Fibroblast of lung (primary cell): ENCODE data around the gene BCL2L13. TPM values are rescaled to one million over a fixed set of nuclear protein-coding genes. Genes with fewer than 3 reads are reported as not detected.

Experiments
- DNase-seq, 2 donors: peaks; one replicate each; pipeline versions ENCODE4 v3.0.0 to v3.0.0-alpha.2; 2010; ENCODE audit warnings: low read depth in 2 of 2
- H2AFZ ChIP-seq: 2 replicates; pipeline ENCODE4 v1.5.1; 2012; ENCODE audit warnings: low read length, control low read depth, inconsistent platforms
- H3K27ac ChIP-seq: 2 replicates; pipeline ENCODE4 v1.5.1; 2011; ENCODE audit warnings: low read length, control low read depth; ENCODE audit not compliant: insufficient read depth
- H3K27me3 ChIP-seq: 2 replicates; pipeline ENCODE4 v1.5.1; 2011; ENCODE audit warnings: mild to moderate bottlenecking, low read length; ENCODE audit not compliant: control insufficient read depth, insufficient read depth
- H3K36me3 ChIP-seq: 2 replicates; pipeline ENCODE4 v1.5.1; 2011; ENCODE audit warnings: low read length; ENCODE audit not compliant: control insufficient read depth, insufficient read depth
- H3K4me1 ChIP-seq: 2 replicates; pipeline ENCODE4 v1.5.1; 2011; ENCODE audit warnings: low read length; ENCODE audit not compliant: control insufficient read depth, insufficient read depth; ENCODE audit errors: extremely low read depth
- H3K4me2 ChIP-seq: 2 replicates; pipeline ENCODE4 v1.5.1; 2011; ENCODE audit warnings: low read length, control low read depth; ENCODE audit not compliant: insufficient read depth; ENCODE audit errors: extremely low read depth
- H3K4me3 ChIP-seq, 4 experiments: fragments of 200-600 bp in 1 of 4; sonication (generic) in 1 of 4; replicated peaks in 1 of 4; 2 replicates each; pipeline ENCODE4 v1.5.1; 2011 to 2016; ENCODE audit warnings: low read length in 4 of 4, low read depth in 3 of 4, mild to moderate bottlenecking in 3 of 4, control low read depth in 2 of 4, inconsistent platforms in 1 of 4, mixed read lengths in 1 of 4; ENCODE audit not compliant: insufficient read depth in 1 of 4; ENCODE audit errors: control extremely low read depth in 1 of 4
- H3K79me2 ChIP-seq: 2 replicates; pipeline ENCODE4 v1.5.1; 2012; ENCODE audit warnings: mild to moderate bottlenecking, low read length, inconsistent platforms; ENCODE audit not compliant: control insufficient read depth, insufficient read depth
- H3K9ac ChIP-seq: 2 replicates; pipeline ENCODE4 v1.5.1; 2011; ENCODE audit warnings: mild to moderate bottlenecking, low read length, control low read depth; ENCODE audit not compliant: insufficient read depth
- H3K9me3 ChIP-seq: 2 replicates; pipeline ENCODE4 v1.5.1; 2012; ENCODE audit warnings: low read depth, low read length; ENCODE audit not compliant: control insufficient read depth, insufficient read depth
- H4K20me1 ChIP-seq: 2 replicates; pipeline ENCODE4 v1.5.1; 2011; ENCODE audit warnings: low read length; ENCODE audit not compliant: control insufficient read depth, insufficient read depth; ENCODE audit errors: extremely low read depth
- CTCF ChIP-seq, 2 donors: IDR thresholded peaks in 1 of 2; conservative IDR thresholded peaks in 1 of 2; 1 replicate in 1 of 2; 2 replicates in 1 of 2; pipeline ENCODE4 v1.5.1; 2011 to 2012; ENCODE audit warnings: low read length in 2 of 2, control low read depth in 1 of 2, inconsistent platforms in 1 of 2, low read depth in 1 of 2, mild to moderate bottlenecking in 1 of 2
- EZH2 ChIP-seq: IDR thresholded peaks from 2 replicates; pipeline ENCODE4 v1.5.1; 2012; ENCODE audit warnings: low read length, control low read depth, mild to moderate bottlenecking; ENCODE audit errors: missing control alignments
- polyA plus RNA-seq, 2 donors: library from polyadenylated mRNA; depleted of rRNA in 1 of 2; stranded (reverse) in 1 of 2; unstranded in 1 of 2; fragments of >200 nt; gene quantifications; 2 replicates each; pipeline ENCODE4 v1.2.1, GENCODE V29; 2011 to 2012; ENCODE audit warnings: missing spikeins in 1 of 2
- total RNA-seq: library from RNA; depleted of rRNA; stranded (reverse); fragments of >200 nt; gene quantifications from 2 replicates; pipeline ENCODE4 v1.2.1, GENCODE V29; 2014

The BCL2L13 gene
- total and polyA plus RNA-seq, 2 donors (not counting 1 experiment from before 2014, with no cell fraction given): 65.1 to 76.8 TPM

- H3K4me2 ChIP-seq: no peak overlapping the region
- no peaks in the 10 kb centered on the region for H3K27me3 ChIP-seq
- TF ChIP-seq EZH2 (no peak), CTCF (conservative IDR thresholded peaks at IDR 0.05 in 1 of 2, IDR thresholded peaks at IDR 0.05 in 1 of 2; ENCODE audit: low read depth in 1 of 2, low read length in 2 of 2) (no peak)
- H3K4me3 ChIP-seq: no peak overlapping the region
- no peak overlapping the region for H3K9ac ChIP-seq
- no peak overlapping the region for H2AFZ ChIP-seq
- no peaks in the 10 kb centered on the region for H3K36me3 ChIP-seq
- no peaks in the 10 kb centered on the region for H3K9me3 ChIP-seq
- no peaks in the 10 kb centered on the region for H3K4me1 ChIP-seq
- DNase-seq: no peak
- H3K27ac ChIP-seq: no peak overlapping the region
- H4K20me1 ChIP-seq: no peaks in the 10 kb centered on the region
- no peaks in the 10 kb centered on the region for H3K79me2 ChIP-seq
Observed at GRCh38 chr22:17743661-17744411, 105.3 kb downstream of the BCL2L13 start.

GRCh38 chr22:17744430-17744829 is 105.9 kb downstream of the BCL2L13 start:
- no peaks in the 10 kb centered on the region for H3K27me3 ChIP-seq
- H3K4me3 ChIP-seq: no peak overlapping the region
- H2AFZ ChIP-seq: no peak overlapping the region
- H3K9me3 ChIP-seq: no peaks in the 10 kb centered on the region
- no peaks in the 10 kb centered on the region for H4K20me1 ChIP-seq
- H3K4me1 ChIP-seq: no peaks in the 10 kb centered on the region
- DNase-seq: no peak
- H3K36me3 ChIP-seq: no peaks in the 10 kb centered on the region
- no peak overlapping the region for H3K27ac ChIP-seq
- no peak overlapping the region for H3K4me2 ChIP-seq
- H3K9ac ChIP-seq: no peak overlapping the region
- TF ChIP-seq EZH2: no peak
- TF ChIP-seq CTCF (conservative IDR thresholded peaks at IDR 0.05 in 1 of 2, IDR thresholded peaks at IDR 0.05 in 1 of 2; ENCODE audit: low read depth in 1 of 2, low read length in 2 of 2): no peak
- H3K79me2 ChIP-seq: no peaks in the 10 kb centered on the region

- no peak for DNase-seq
- Histone ChIP-seq H3K79me2 (no peaks in the 10 kb centered on the region), H2AFZ (no peak overlapping the region), H3K27me3 (no peaks in the 10 kb centered on the region), H3K4me3 (no peak overlapping the region), H3K9me3 (no peaks in the 10 kb centered on the region), H3K36me3 (no peaks in the 10 kb centered on the region), H3K4me2 (no peak overlapping the region), H3K27ac (no peak overlapping the region), H3K4me1 (no peaks in the 10 kb centered on the region), H3K9ac (no peak overlapping the region), H4K20me1 (no peaks in the 10 kb centered on the region)
- TF ChIP-seq CTCF (conservative IDR thresholded peaks at IDR 0.05 in 1 of 2, IDR thresholded peaks at IDR 0.05 in 1 of 2; ENCODE audit: low read depth in 1 of 2, low read length in 2 of 2) (no peak), EZH2 (no peak)
Observed at GRCh38 chr22:17746916-17747315, 108.4 kb downstream of the BCL2L13 start.
